Mucosa of descending colon (tissue), 3 donors: ENCODE results near the gene ASB4. TPM values are rescaled to one million over a fixed set of nuclear protein-coding genes. Genes with fewer than 3 reads are reported as not detected.

Experiments
- ATAC-seq: fragments of 200-7000 bp; cut with Tn5 transposase; one replicate; pipeline ENCODE4 v1.9.1; 2020; ENCODE audit warnings: mild to moderate bottlenecking, moderate library complexity
- DNase-seq, 3 donors: peaks; one replicate each; pipeline ENCODE4 v3.0.0-alpha.2; 2020
- H3K36me3 ChIP-seq: fragments of 200-600 bp; one replicate; pipeline ENCODE4 v1.8.0; 2021; ENCODE audit warnings: low read depth, mild to moderate bottlenecking
- H3K4me1 ChIP-seq: fragments of 200-600 bp; one replicate; pipeline ENCODE4 v1.8.0; 2021; ENCODE audit warnings: low read depth, mild to moderate bottlenecking
- H3K4me3 ChIP-seq: fragments of 200-600 bp; one replicate; pipeline ENCODE4 v1.8.0; 2021; ENCODE audit warnings: mild to moderate bottlenecking
- H3K9me3 ChIP-seq: fragments of 200-600 bp; one replicate; pipeline ENCODE4 v1.8.0; 2021; ENCODE audit warnings: mild to moderate bottlenecking
- CTCF ChIP-seq: fragments of 200-600 bp; IDR thresholded peaks from one replicate; pipeline ENCODE4 v1.8.0; 2022; ENCODE audit warnings: antibody characterized with exemption, mild to moderate bottlenecking
- intact Hi-C, 2 donors: fragments of 100-400 bp; cut with DNase I in 1 of 2; cut with micrococcal nuclease in 1 of 2; formaldehyde crosslinking; loops; one replicate each; pipeline versions ENCODE4 v1.11.0 to v1.11.1; 2022; cut with DNase I, micrococcal nuclease
- total RNA-seq, 3 donors: library from RNA; stranded (reverse); fragmentation: NEBNext Ultra II Directional in 2 of 3; extraction: Animal tissue kit (Norgen Biotek cat#: 25700) in 2 of 3; gene quantifications; one replicate each; pipeline versions ENCODE4 v1.2.1 to v1.2.4, GENCODE V29; 2021 to 2023
- donor health status: DM: no; HTN: no; CAD: no; lungs with moderate emphysema.
- donor health status: DM: no; HTN: no; CAD: no.
- donor health status: DM: no; HTN: yes; CAD: no.

Gene ASB4
- total RNA-seq, 3 donors from 2014 or later = 0.13 to 0.84 TPM; not detected in 1

- ATAC-seq (peak; percentile 40), DNase-seq (peak in 1 of 3 donors; percentile 10)
- no peaks in the 10 kb centered on the region for H3K9me3 ChIP-seq
- no peak for TF ChIP-seq CTCF
- no peaks in the 10 kb centered on the region for H3K36me3 ChIP-seq
- no peaks in the 10 kb centered on the region for H3K4me1 ChIP-seq
- intact Hi-C loops = no loop called here
- H3K4me3 ChIP-seq = no peak overlapping the region
Observed at GRCh38 chr7:95491634-95492314, 6.0 kb downstream of the ASB4 start.

GRCh38 chr7:95493247-95493646 is 7.5 kb downstream of the ASB4 start:
- ATAC-seq (no peak), DNase-seq (no peak)
- Histone ChIP-seq H3K4me1 (no peaks in the 10 kb centered on the region), H3K9me3 (no peaks in the 10 kb centered on the region), H3K36me3 (no peaks in the 10 kb centered on the region), H3K4me3 (no peak overlapping the region)
- TF ChIP-seq CTCF = no peak
- intact Hi-C loops = no loop called here

- intact Hi-C loops = no loop called here
- H3K4me1 ChIP-seq = no peaks in the 10 kb centered on the region
- no peaks in the 10 kb centered on the region for H3K9me3 ChIP-seq
- H3K36me3 ChIP-seq = no peaks in the 10 kb centered on the region
- DNase-seq (no peak), ATAC-seq (no peak)
- TF ChIP-seq CTCF = no peak
- no peak overlapping the region for H3K4me3 ChIP-seq
Observed at GRCh38 chr7:95493844-95494243, 8.1 kb downstream of the ASB4 start.

- no peak for TF ChIP-seq CTCF
- H3K4me1 ChIP-seq = no peaks in the 10 kb centered on the region
- H3K36me3 ChIP-seq = no peaks in the 10 kb centered on the region
- DNase-seq (no peak), ATAC-seq (no peak)
- H3K9me3 ChIP-seq = no peaks in the 10 kb centered on the region
- intact Hi-C loops = no loop called here
- H3K4me3 ChIP-seq = no peak overlapping the region
Observed at GRCh38 chr7:95501261-95501832, 15.6 kb downstream of the ASB4 start.

GRCh38 chr7:95502403-95502802 is 16.7 kb downstream of the ASB4 start:
- no peak for ATAC-seq
- H3K36me3 ChIP-seq = no peaks in the 10 kb centered on the region
- no peaks in the 10 kb centered on the region for H3K9me3 ChIP-seq
- no peak for DNase-seq
- no peak overlapping the region for H3K4me3 ChIP-seq
- intact Hi-C loops = no loop called here
- TF ChIP-seq CTCF = no peak
- no peaks in the 10 kb centered on the region for H3K4me1 ChIP-seq
